Activated T-cell treated with anti-CD3 and anti-CD28 coated beads, Interleukin-2, amount 50 U/mL, for 4 hours (primary cell): Measurements from ENCODE around the gene ASXL1. TPM values are rescaled to one million over a fixed set of nuclear protein-coding genes. Genes with fewer than 3 reads are reported as not detected.
"Not testable (repeated sequence)": the region's sequence is repeated elsewhere in the genome, so short reads cannot be mapped to it uniquely, and the experiment has no call there.

Experiments
- ATAC-seq, 2 donors: fragments of 200-7000 bp; cut with Tn5 transposase; one replicate each; pipeline ENCODE4 v1.10.0; 2021
- DNase-seq: peaks from one replicate; pipeline ENCODE4 v3.0.0-alpha.2; 2020
- H3K27me3 Mint-ChIP-seq: one replicate; pipeline ENCODE4 v1.8.0; 2021; ENCODE audit warnings: low read depth, mixed read lengths
- H3K36me3 Mint-ChIP-seq: one replicate; pipeline ENCODE4 v1.8.0; 2022; ENCODE audit warnings: mixed read lengths; ENCODE audit not compliant: insufficient read depth
- H3K4me1 Mint-ChIP-seq: one replicate; pipeline ENCODE4 v1.8.0; 2021; ENCODE audit warnings: low read depth, mixed read lengths
- H3K4me3 Mint-ChIP-seq: one replicate; pipeline ENCODE4 v1.8.0; 2021; ENCODE audit warnings: mild to moderate bottlenecking, moderate library complexity, mixed read lengths
- H3K9me3 Mint-ChIP-seq: one replicate; pipeline ENCODE4 v1.8.0; 2021; ENCODE audit warnings: mixed read lengths
- total RNA-seq, 3 donors: library from RNA; stranded (reverse); gene quantifications; one replicate each; pipeline ENCODE4 v1.2.1, GENCODE V29; 2021

Gene ASXL1
- total RNA-seq, 3 donors from 2014 or later = 138 to 194 (median 149) TPM

DNA sequence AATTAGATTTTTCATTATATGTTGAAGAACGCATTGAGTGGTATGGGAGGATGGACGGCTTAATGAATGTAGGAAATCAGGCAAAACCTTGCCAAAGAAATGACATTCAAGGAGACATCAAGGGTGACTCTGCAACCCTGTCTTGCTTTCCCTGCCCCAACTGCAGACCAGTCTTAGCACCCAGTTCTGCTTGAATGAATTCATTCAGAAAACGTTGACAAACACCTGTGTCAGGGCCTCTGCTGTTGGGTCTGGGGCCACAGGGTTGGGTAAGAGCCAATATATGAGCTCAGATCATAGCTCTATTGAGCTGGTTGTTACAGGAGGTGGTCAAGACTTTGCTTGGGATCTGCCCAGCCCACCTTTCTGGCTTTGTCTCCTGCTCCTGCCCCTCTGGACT is 7.7 kb upstream of the ASXL1 start:
- ATAC-seq = no peak
- H3K36me3 Mint-ChIP-seq = peaks cover 3% of the 10 kb centered on the region
- no peaks in the 10 kb centered on the region for H3K9me3 Mint-ChIP-seq

DNA sequence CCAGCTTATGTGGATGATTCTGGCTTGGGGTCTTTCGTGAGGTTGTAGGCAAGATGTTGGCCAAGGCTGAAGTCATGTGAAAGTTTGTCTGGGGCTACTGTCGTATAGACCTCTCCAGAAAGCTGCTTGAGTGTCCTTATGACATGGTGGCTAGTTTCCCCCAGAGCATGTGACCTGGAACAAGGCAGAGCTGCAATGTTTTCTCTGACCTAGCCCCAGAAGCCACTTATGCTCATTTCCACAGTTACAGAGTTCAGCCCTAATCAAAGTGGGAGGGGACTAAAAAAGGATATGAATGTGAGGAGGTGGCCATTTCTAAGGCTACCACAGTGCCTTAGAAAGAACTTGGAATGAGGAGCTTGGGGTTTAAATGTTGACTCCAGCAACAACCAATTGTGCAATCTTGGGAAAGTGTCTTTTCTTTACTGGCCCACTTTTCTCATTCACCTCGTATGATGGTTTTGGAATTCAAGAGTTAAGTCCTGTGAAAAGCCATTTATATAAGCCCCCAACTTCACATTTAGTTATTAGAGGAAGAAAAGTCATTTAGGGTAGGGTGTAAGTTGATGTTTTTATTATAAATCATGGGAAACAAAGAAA is 5.9 kb upstream of the ASXL1 start:
- ATAC-seq (no peak), DNase-seq (no peak)
- Mint-ChIP-seq H3K36me3 (peaks cover 3% of the 10 kb centered on the region), H3K27me3 (no peaks in the 10 kb centered on the region), H3K4me1 (peaks cover 22% of the 10 kb centered on the region), H3K4me3 (no peak overlapping the region), H3K9me3 (no peaks in the 10 kb centered on the region)

More for the DNA sequence above, 7.7 kb upstream of the ASXL1 start:
- no peak for DNase-seq
- H3K4me1 Mint-ChIP-seq = peaks cover 13% of the 10 kb centered on the region
- no peaks in the 10 kb centered on the region for H3K27me3 Mint-ChIP-seq
- H3K4me3 Mint-ChIP-seq = no peak overlapping the region

DNA sequence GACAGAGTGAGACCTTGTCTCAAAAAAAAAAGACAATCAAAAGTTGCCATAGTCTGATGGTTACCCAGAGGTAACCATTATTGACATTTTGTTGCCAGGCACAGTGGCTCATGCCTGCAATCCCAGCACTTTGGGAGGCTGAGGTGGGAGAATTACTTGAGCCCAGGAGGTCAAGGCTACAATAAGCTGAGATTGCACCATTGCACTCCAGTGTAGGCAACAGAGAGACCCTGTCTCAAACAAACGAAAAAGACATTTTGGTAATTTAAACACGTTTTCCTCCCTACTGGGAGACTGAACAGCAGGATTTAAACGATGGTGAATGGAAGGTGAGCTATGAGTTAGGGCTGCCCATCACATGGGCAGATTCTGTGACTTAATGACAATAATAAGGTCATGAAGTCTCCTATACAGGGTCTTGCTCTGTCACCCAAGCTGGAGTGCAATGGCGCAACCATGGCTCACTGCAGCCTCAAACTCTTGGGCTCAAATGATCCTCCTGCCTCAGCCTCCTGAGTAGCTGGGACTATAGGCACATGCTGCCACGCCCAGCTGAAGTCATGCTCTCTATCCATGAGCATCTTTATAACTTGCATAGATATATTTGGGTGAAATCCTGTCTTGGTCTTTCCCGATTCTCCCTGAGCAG is 4.2 kb upstream of the ASXL1 start:
- Mint-ChIP-seq H3K27me3 (no peaks in the 10 kb centered on the region), H3K4me3 (no peak overlapping the region), H3K36me3 (peaks cover 3% of the 10 kb centered on the region), H3K4me1 (peaks cover 27% of the 10 kb centered on the region), H3K9me3 (no peaks in the 10 kb centered on the region)
- DNase-seq (no peak), ATAC-seq (no peak)

DNA sequence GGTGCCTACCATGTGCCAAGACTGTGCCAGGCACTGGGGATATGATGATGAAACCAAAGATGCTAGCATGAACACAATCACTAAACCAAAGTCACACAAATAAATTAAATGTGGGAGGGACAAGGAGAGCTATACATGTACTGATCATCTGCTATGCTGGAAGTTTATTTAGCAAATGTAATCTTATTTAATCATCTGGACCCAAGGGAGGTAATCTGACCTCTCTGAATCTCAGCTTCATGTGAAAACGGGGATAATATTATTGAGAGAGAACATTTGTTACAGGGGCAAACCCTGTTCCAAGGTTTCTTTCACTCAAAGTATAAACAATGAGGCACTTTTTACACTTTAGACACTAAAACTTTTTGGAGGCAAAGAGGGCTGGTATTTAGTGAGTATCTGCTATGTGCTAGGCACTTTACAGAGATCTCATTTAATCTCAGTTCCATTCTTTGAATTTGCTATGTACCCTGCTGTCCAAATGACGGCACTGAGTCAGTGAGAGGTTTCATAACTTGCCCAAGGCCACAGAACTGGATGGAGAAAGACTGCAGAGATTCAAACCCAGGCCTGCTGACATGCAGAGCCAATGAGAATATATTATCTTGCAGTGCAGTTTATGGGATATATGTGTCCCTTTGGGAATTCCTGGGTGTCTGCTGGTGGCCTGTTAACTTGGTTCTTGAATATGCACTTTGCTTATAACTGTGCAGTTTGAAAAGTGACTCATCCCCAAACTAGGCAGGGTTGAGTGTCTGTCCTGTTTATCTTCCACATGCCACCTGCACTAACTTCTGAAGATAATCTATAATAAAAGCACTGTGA is 3.3 kb upstream of the ASXL1 start:
- ATAC-seq = no peak
- Mint-ChIP-seq H3K4me1 (peaks cover 28% of the 10 kb centered on the region), H3K36me3 (peaks cover 5% of the 10 kb centered on the region), H3K27me3 (no peaks in the 10 kb centered on the region), H3K9me3 (no peaks in the 10 kb centered on the region), H3K4me3 (no peak overlapping the region)
- DNase-seq = no peak

DNA sequence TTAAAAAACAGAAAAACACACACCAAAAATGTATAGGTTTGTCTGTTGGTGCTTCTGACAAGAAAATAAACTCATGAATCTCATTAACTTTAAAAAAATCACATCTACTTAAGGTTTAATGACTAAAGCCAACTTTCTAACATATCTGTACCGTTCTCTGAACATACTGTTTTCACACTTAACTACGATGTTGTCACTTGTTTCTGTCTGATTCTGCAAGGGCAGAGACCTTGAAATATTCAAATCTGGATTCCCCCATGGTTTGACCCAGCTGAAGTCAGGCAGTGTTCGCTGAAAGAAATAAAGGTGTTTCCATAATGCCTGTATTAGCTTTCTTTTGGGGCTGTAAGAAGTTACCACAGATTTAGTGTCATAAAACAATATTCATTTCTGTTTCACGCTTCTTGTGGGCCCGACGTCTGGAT is 2.7 kb upstream of the ASXL1 start:
- Mint-ChIP-seq H3K9me3 (no peaks in the 10 kb centered on the region), H3K4me1 (peaks cover 32% of the 10 kb centered on the region), H3K4me3 (no peak overlapping the region), H3K36me3 (peaks cover 11% of the 10 kb centered on the region), H3K27me3 (no peaks in the 10 kb centered on the region)
- ATAC-seq (peak; percentile 6 to 7), DNase-seq (no peak)

DNA sequence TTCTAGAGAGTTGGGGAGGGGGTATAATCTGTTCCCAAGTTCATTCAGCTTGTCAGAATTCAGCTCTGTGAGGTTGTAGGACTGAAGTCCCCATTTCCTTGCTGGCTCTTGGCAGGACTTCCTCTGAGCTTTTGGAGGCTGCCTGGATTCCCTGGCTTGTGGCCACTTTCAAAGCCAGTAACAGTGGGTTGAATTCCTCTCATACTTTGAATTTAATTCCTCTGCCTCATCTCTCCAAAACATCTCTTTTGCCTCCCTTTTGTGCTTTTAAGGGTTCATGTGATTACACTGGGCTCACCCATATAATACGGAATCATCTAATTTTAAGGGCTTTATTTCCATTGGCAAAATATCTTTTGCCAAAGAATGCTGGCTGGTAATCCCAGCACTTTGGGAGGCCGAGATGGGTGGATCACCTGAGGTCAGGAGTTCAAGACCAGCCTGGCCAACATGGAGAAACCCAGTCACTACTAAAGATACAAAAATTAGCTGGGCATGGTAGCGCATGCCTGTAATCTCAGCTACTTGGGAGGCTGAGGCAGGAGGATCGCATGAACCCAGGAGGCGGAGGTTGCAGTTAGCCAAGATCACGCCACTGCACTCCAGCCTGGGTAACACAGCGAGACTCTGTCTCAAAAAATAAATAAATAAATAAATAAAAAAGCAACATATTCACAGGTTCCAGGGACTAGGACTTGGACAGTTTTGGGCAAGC is 2.1 kb upstream of the ASXL1 start:
- H3K27me3 Mint-ChIP-seq, DNase-seq, ATAC-seq, H3K4me3 Mint-ChIP-seq, H3K9me3 Mint-ChIP-seq: not testable (repeated sequence)
- Mint-ChIP-seq H3K4me1 (peaks cover 37% of the 10 kb centered on the region), H3K36me3 (peaks cover 13% of the 10 kb centered on the region)

DNA sequence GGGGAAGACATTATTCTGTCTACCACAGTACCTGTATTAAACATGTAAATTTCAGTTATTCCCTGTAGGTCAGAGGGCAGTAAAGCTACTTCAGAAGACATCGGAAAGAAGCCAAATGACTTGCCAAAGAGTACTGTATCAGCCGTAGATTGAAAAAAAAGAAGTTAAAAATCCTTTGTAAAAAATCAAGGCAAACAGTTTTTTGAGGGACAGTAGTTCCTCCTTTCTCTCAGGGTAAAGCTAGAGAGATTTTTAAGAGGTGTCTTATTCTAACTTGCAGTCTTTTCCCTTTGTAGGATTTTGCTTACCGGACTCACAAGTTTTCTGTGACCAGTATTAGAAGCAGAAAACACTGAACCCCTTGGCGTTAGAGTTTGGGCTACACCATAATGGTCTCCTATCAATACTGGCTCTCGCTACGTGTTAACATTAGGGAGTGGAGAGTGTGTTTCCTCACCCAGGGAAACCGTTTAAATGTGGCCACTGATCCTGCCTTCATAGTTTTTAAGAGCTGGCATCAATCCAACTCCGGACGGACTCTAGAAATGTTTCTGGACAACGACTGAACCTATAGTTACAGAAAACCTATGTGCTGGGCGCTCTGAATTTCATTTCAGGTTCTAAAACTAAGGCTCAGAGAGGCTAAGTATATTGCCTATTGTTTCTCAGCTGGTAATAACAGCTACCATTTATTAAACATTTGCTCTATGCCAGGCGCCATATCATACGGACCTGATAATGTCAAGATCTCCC is 1.3 kb upstream of the ASXL1 start:
- H3K9me3 Mint-ChIP-seq = no peaks in the 10 kb centered on the region
- ATAC-seq = no peak
- DNase-seq = no peak
- peaks cover 13% of the 10 kb centered on the region for H3K36me3 Mint-ChIP-seq
- no peaks in the 10 kb centered on the region for H3K27me3 Mint-ChIP-seq
- peaks cover 42% of the 10 kb centered on the region for H3K4me1 Mint-ChIP-seq
- H3K4me3 Mint-ChIP-seq = peak overlapping the region; percentile 91

DNA sequence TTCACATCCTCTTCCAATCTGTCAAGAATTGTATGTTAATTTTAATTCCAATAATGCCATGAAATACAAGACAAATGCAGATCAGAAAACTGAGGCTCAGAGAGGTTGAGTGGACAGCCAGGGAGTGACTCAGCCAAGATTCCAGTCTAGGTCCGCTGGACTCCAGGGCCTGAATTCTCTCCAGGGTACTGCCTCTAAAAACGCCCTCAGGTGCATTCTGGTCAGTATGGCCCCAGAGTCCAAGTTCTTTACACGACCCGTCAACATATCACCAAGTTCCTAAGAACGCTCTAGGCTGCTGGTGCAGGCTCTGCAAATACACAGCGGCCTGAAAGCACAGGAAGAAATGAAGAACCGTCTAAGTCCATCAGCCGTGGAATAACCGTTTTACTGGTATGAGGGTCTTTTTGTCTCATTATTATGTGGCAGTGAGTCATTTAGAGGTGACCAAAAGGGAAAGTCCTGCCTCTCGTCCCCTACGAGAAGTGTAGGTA is 709 bp upstream of the ASXL1 start:
- Mint-ChIP-seq H3K36me3 (peaks cover 13% of the 10 kb centered on the region), H3K27me3 (no peaks in the 10 kb centered on the region), H3K9me3 (no peaks in the 10 kb centered on the region), H3K4me1 (peaks cover 48% of the 10 kb centered on the region), H3K4me3 (peak overlapping the region; percentile 91)
- ATAC-seq = no peak
- no peak for DNase-seq

DNA sequence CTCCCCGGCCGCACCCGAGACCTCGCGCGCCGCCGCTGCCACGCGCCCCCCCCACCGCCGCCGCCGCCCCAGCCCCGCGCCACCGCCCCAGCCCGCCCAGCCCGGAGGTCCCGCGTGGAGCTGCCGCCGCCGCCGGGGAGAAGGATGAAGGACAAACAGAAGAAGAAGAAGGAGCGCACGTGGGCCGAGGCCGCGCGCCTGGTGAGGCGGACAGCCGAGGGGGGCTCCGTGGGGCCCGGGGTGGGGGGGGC is 426 bp downstream of the ASXL1 start:
- H3K27me3 Mint-ChIP-seq = no peaks in the 10 kb centered on the region
- no peaks in the 10 kb centered on the region for H3K9me3 Mint-ChIP-seq
- no peak for DNase-seq
- no peak overlapping the region for H3K4me3 Mint-ChIP-seq
- H3K4me1 Mint-ChIP-seq = peaks cover 60% of the 10 kb centered on the region
- no peak for ATAC-seq
- H3K36me3 Mint-ChIP-seq = peaks cover 13% of the 10 kb centered on the region

DNA sequence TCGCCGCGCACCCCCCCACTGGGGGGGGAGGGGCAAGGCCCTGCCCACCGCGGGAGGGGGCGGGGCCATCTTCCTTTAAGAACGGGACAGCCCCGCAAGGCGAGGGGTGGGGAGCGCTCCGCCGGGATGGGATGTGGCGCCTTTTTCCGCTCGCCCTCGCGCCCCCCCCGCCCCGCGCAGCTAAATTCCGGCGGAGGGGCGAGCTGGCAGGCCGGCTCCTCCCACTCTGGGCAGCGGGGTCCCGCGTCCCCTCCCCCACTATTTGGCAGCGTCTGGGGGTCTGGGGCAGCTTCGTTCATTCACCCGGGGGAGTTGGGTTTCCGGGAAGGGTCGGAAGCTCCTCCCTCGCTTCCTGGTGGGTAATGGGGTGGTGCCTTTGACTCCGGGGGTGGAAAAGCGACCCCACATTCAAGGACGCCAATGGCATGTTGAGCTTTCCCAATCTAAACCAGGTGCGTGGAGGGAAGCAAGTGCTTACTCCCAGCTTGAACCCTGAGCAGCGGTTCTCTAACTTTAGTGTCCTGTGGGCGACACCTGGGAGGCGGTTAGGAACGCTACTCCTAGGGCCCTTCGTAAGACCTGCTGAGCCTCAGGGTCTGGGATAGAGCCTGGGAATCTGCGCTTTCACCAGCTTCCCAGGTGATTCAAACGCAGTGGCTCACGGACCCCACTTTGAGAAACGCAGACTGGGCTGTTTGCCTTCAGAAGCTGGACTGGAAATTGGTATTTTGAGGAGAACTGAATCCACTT is 927 bp downstream of the ASXL1 start:
- peaks cover 13% of the 10 kb centered on the region for H3K36me3 Mint-ChIP-seq
- ATAC-seq = peak; percentile 47 to 54
- peak overlapping the region; percentile 90 for H3K4me3 Mint-ChIP-seq

DNA sequence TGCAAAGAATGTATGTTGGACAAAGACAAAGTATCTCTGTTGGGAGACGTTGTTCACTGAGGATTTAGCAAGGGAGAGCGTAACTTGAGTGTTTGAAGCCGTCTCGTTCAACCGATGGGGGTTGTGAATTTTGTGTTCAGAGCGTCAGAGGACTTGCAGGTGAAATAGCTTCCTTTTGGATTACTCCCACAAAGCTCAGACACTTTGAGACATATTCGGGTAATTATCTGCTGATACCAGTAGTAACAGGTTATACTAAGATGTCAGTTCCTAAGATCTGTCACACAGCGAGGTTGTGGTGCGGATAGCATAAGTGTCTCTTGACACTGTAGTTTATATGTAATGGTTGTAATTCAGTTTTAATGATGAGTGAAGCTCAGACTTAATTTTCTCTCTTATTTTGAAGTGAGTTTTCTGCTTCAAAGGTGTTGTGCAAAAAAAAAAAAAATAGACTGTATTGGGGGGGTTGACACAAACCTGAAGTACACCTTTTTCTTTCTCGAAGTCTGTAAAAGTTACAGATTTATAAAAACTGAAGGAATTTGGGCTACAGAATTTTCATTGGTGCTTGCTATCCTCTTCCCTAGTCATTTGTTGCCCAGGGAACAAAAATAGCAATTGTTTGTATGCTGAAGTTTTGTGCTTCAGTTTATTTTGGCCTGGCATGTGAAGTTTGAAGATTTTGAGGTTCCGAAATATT is 1.7 kb downstream of the ASXL1 start:
- Mint-ChIP-seq H3K9me3 (no peaks in the 10 kb centered on the region), H3K36me3 (peaks cover 13% of the 10 kb centered on the region), H3K4me1 (peaks cover 62% of the 10 kb centered on the region), H3K27me3 (no peaks in the 10 kb centered on the region), H3K4me3 (peak overlapping the region; percentile 90)
- DNase-seq (no peak), ATAC-seq (no peak)

More for the DNA sequence above, 927 bp downstream of the ASXL1 start:
- peak; percentile 68 for DNase-seq
- peaks cover 64% of the 10 kb centered on the region for H3K4me1 Mint-ChIP-seq
- H3K27me3 Mint-ChIP-seq = no peaks in the 10 kb centered on the region
- no peaks in the 10 kb centered on the region for H3K9me3 Mint-ChIP-seq

DNA sequence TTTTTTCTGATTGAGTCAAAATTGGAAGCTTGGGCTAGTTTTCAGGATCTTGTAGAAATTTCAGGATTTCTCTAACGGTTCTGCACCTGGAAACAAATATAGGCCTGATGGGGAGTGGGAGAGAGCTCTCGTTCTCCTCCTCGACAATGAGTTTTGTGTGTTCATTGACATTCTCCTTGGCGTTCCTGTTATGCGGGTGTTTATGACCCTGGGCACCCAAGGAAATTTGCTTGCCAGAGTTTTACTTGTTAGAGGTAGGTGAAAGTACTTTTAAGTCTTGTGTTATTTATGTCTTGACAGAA is 2.2 kb downstream of the ASXL1 start:
- Mint-ChIP-seq H3K4me1 (peaks cover 62% of the 10 kb centered on the region), H3K36me3 (peaks cover 13% of the 10 kb centered on the region), H3K4me3 (peak overlapping the region; percentile 90), H3K9me3 (no peaks in the 10 kb centered on the region), H3K27me3 (no peaks in the 10 kb centered on the region)
- ATAC-seq (no peak), DNase-seq (no peak)

DNA sequence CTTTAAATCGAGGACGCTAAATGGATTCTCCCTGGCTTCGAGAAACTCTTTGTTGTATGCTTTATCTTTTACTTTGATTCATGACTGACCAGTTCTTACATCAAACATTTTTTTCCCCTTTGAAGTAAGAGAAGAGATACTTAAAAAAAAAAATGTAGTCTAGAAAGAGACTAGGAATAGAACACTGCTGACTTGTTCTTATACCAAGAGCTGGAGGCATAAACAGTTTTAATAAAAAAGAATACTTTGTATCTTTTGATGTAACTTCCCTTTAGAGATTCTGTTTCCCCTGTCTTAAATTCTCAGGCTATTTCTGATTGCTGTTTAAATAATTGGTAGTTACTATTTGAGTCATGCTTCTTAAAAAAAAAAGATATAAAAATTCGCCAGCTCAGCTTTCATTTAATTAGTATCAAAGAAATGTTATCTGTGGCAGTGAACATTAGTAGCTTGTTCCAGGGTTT is 4.8 kb downstream of the ASXL1 start:
- H3K4me3 Mint-ChIP-seq = peak overlapping the region; percentile 90
- peaks cover 73% of the 10 kb centered on the region for H3K4me1 Mint-ChIP-seq
- DNase-seq (no peak), ATAC-seq (no peak)
- peaks cover 26% of the 10 kb centered on the region for H3K36me3 Mint-ChIP-seq
- H3K27me3 Mint-ChIP-seq = no peaks in the 10 kb centered on the region
- no peaks in the 10 kb centered on the region for H3K9me3 Mint-ChIP-seq
